Upper lobe of right lung (tissue), 1 donor: ENCODE results near the gene ANKRD42. TPM values are rescaled to one million over a fixed set of nuclear protein-coding genes. Genes with fewer than 3 reads are reported as not detected.

Experiments
- ATAC-seq: fragments of 200-7000 bp; cut with Tn5 transposase; one replicate; pipeline ENCODE4 v1.9.1; 2020; ENCODE audit warnings: mild to moderate bottlenecking, moderate library complexity
- DNase-seq: peaks from one replicate; pipeline ENCODE4 v3.0.0-alpha.2; 2020
- H3K27ac ChIP-seq: fragments of 200-600 bp; one replicate; pipeline ENCODE4 v1.8.0; 2022
- H3K27me3 ChIP-seq: fragments of 200-600 bp; one replicate; pipeline ENCODE4 v1.8.0; 2022; ENCODE audit warnings: mild to moderate bottlenecking
- H3K36me3 ChIP-seq: fragments of 200-600 bp; one replicate; pipeline ENCODE4 v1.8.0; 2022
- H3K4me1 ChIP-seq: fragments of 200-600 bp; one replicate; pipeline ENCODE4 v1.8.0; 2022
- H3K4me3 ChIP-seq: fragments of 200-600 bp; one replicate; pipeline ENCODE4 v1.8.0; 2022; ENCODE audit warnings: mild to moderate bottlenecking
- H3K9me3 ChIP-seq: fragments of 200-600 bp; one replicate; pipeline ENCODE4 v1.8.0; 2022
- intact Hi-C: fragments of 100-400 bp; cut with DNase I; formaldehyde crosslinking; loops from one replicate; pipeline ENCODE4 v1.11.0; 2022
- total RNA-seq: library from RNA; stranded (reverse); fragmentation: NEBNext Ultra II Directional; extraction: Animal tissue kit (Norgen Biotek cat#: 25700); gene quantifications from one replicate; pipeline ENCODE4 v1.2.1, GENCODE V29; 2021
- TF ChIP-seq, protein P1 (sequence below): fragments of 200-600 bp; IDR thresholded peaks from one replicate; pipeline ENCODE4 v1.8.0; 2022; ENCODE audit warnings: antibody characterized with exemption
- donor health status: DM: no; HTN: yes; CAD: no; lungs with severe emphysema.

ANKRD42 gene
- total RNA-seq, 1 donor from 2014 or later = 13.0 TPM

DNA sequence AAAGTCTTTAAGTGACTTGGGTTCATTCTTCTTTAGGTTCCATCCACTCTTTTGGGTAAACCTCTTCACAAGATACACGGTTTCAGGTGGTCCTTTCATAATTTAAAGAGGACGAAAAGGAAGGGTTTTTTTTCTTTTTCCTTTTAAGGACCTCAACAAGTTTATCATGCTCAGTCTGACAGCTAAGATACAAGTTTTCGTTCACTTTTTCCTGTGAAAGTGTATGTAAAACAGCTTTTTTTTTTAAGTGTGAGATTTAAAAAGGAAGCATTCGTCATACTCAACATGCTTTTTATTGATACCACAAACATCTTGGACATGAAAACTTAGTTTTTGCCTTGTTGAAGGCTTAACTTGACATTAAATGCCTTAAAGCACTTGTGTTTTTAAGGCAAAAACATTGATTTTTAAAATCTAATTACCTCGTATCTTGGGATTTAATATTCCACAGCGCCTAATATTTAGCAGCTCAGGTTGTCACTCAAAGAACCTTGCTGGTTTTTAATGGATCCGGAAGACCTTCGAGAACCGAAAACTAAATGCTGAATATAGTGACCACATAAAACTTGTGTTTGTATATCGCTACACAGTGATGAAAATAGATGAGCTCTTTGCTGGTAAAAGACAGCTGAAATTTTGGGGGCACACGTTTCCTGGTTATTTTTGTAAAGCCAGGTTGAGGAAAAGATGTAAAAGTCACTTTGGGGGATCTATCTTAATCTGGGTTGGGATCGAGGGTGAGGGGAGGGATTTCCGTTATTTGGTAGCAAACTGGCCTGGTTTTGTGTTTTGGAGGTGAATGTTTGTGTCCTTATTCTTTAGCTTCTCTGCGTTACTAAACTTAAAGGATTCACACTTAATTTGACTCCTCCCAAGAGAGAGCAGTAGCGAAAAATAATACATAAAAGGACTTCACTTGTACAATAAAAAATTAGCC is 34.3 kb upstream of the ANKRD42 start:
- intact Hi-C loops = no loop called here
- Histone ChIP-seq H3K9me3 (no peaks in the 10 kb centered on the region), H3K4me1 (peaks cover 28% of the 10 kb centered on the region)

DNA sequence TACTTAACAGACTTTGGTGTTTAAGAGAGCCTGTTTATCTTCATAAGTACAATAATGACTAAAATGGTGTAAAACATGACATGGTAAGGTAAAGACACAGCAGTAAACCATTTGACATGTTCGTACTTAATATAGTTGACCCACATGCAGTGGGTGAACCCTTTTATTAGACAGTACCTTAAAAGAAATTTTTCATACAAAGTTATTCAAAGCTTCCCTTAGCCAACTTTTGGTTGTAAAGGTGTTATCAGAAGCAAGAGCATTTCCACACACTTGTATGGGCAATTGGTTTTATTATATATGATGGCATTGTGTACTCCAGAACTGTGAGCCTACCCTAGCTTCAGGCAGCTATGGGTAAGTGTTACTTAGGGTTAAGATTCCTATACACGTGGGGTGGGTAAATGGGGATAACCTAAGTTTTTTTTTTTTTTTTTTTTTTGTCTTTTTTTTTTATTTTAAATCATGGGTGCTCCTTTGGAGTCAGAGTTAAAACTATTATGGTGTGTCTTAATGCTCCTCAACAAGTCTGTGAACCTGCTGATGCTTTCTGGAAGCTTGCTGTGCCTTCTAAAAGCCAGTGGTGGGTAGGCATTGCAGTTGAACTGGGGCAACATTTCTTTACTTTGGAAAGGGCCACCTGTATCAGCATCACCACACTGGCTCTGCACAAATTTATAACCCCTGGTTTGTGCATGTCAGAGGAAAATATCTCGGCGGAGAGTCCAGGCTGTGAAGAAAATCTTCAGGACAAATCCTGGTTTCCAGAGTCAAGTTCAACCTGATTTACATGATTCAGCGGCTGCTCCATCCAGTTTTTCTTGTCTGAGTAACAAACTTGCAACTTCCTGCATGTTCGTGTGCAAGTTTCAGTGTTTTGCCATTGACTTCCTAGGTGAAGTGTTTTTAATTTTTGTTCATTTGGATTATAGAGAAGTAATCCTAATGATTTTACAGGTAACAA is 33.3 kb upstream of the ANKRD42 start:
- intact Hi-C loops = no loop called here
- Histone ChIP-seq H3K4me1 (peaks cover 28% of the 10 kb centered on the region), H3K9me3 (no peaks in the 10 kb centered on the region), H3K4me3 (peak overlapping the region; percentile 90), H3K36me3 (peaks cover 17% of the 10 kb centered on the region), H3K27ac (no peak overlapping the region), H3K27me3 (no peaks in the 10 kb centered on the region)
- TF ChIP-seq, protein P1, sequence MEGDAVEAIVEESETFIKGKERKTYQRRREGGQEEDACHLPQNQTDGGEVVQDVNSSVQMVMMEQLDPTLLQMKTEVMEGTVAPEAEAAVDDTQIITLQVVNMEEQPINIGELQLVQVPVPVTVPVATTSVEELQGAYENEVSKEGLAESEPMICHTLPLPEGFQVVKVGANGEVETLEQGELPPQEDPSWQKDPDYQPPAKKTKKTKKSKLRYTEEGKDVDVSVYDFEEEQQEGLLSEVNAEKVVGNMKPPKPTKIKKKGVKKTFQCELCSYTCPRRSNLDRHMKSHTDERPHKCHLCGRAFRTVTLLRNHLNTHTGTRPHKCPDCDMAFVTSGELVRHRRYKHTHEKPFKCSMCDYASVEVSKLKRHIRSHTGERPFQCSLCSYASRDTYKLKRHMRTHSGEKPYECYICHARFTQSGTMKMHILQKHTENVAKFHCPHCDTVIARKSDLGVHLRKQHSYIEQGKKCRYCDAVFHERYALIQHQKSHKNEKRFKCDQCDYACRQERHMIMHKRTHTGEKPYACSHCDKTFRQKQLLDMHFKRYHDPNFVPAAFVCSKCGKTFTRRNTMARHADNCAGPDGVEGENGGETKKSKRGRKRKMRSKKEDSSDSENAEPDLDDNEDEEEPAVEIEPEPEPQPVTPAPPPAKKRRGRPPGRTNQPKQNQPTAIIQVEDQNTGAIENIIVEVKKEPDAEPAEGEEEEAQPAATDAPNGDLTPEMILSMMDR = no peak
- ATAC-seq (no peak), DNase-seq (no peak)

More for the DNA sequence above, 34.3 kb upstream of the ANKRD42 start:
- peaks cover 7% of the 10 kb centered on the region for H3K36me3 ChIP-seq
- H3K27ac ChIP-seq = peak overlapping the region; percentile 100
- ATAC-seq (no peak), DNase-seq (no peak)
- H3K4me3 ChIP-seq = peak overlapping the region; percentile 90
- TF ChIP-seq, protein P1 = no peak
- no peaks in the 10 kb centered on the region for H3K27me3 ChIP-seq

DNA sequence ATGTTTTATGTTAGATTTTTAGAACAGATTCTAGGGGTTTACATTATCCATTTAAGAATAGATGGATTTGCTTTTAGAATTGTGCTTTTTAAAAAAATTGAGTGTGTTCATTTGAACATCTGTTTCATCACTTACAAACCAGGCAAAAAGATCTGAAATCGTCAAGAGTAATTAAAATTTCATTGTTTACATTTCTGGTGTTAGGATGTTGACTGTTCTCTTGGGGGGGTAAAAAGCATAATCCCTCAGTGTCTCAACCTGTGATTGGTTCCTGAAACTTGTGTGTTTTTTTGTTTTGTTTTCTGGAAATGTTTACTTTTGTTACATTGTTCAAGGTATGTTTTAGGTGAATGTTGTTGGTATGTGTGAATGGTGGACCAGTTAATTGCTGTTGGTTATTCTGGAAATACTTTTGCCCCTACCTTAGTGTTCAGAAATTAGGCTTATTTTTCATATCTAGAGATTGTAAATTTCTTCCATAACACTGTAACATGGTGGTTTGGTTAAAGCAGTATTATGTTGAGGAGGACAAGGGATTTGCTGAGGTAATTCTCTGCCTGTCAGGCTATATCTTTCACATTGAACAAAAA is 31.8 kb upstream of the ANKRD42 start:
- DNase-seq (no peak), ATAC-seq (no peak)
- TF ChIP-seq, protein P1 = no peak
- Histone ChIP-seq H3K27ac (no peak overlapping the region), H3K4me3 (peak overlapping the region; percentile 1), H3K36me3 (peaks cover 32% of the 10 kb centered on the region), H3K9me3 (no peaks in the 10 kb centered on the region), H3K27me3 (no peaks in the 10 kb centered on the region), H3K4me1 (peaks cover 28% of the 10 kb centered on the region)
- intact Hi-C loops = no loop called here

DNA sequence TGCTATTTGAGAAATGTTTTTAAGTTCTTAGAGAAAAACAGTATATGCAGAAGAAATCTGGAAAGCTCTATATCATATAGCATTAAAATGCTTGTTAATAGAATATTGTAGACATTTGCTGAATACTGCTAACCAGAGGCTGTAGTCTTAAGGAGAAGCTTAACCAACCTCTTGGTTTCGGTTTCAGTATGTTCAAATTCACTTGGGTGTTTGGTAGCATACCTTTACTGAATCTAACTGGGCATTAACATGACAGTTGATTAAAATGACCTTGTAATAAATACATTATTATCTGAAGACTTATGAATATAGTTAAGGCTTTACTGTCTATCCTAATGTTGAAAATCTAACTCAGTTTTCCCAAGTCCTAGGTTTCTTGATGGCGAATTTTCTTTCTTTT is 31.1 kb upstream of the ANKRD42 start:
- no peak for ATAC-seq
- H3K4me3 ChIP-seq = peak overlapping the region; percentile 1

More for the DNA sequence above, 31.1 kb upstream of the ANKRD42 start:
- TF ChIP-seq, protein P1 = no peak
- no peak for DNase-seq
- H3K9me3 ChIP-seq = no peaks in the 10 kb centered on the region
- intact Hi-C loops = no loop called here
- peaks cover 39% of the 10 kb centered on the region for H3K36me3 ChIP-seq
- H3K4me1 ChIP-seq = peaks cover 28% of the 10 kb centered on the region
- no peaks in the 10 kb centered on the region for H3K27me3 ChIP-seq
- H3K27ac ChIP-seq = no peak overlapping the region
